ENCODE data around the gene RPLP2.

DNA sequence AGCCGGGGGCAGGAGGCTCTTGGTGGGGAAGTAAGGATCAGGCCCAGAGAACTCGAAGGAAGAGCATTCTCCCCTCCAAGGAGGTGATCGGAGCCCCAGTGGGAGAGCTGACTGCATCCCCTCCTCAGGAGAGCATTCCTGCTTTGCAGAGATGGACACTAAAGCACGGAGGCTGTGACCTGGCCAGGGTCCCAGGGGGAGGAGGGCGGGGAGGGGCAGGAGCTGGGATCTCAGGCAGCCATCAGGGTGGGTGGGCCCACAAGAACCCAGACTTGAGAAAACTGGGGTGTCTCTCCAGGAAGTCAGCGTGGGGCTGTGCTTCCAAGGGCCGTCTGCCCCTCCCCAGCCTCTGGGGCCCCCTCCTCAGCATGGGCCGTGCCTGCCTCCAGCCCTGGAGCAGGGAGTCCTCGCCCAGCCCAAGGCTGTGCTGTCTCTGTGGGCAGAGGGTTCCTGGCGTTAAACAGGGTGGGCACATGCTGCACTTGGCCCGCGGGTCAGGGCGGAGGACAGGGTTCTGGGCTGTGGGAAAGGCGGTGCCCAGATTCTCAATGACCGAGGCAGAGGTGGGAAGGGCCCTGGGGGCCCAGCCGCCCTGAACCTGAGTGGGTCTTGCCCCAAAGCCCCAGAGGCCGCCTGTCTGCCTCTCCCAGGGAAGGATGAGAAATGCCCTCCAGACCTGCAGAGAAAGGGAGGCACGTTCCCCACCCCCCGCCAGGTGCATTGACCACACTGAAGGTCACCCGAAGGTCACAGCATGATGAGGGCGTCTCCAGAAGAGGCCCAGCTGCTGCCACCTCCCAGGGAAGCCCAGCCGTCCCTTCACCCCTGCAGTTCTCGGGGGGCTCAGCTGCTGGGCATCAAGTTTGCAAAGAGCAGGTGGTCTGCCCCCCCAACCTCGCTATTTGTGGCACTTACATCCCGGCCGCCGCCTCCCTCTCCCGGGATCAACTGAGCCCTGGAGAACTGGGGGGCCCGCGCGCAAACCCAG lies 20.5 kb upstream of the RPLP2 start:
- TF ChIP-seq, protein P1, sequence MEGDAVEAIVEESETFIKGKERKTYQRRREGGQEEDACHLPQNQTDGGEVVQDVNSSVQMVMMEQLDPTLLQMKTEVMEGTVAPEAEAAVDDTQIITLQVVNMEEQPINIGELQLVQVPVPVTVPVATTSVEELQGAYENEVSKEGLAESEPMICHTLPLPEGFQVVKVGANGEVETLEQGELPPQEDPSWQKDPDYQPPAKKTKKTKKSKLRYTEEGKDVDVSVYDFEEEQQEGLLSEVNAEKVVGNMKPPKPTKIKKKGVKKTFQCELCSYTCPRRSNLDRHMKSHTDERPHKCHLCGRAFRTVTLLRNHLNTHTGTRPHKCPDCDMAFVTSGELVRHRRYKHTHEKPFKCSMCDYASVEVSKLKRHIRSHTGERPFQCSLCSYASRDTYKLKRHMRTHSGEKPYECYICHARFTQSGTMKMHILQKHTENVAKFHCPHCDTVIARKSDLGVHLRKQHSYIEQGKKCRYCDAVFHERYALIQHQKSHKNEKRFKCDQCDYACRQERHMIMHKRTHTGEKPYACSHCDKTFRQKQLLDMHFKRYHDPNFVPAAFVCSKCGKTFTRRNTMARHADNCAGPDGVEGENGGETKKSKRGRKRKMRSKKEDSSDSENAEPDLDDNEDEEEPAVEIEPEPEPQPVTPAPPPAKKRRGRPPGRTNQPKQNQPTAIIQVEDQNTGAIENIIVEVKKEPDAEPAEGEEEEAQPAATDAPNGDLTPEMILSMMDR (conservative IDR thresholded peaks at IDR 0.05): no peak
- TF ChIP-seq ZFX (IDR thresholded peaks at IDR 0.05): no peak

Data from C4-2B (cell line).